Cardiac muscle cell (in vitro differentiated cells and primary cell): ENCODE results near the gene CHRNA1. TPM values are rescaled to one million over a fixed set of nuclear protein-coding genes. Genes with fewer than 3 reads are reported as not detected.

Source experiments
- DNase-seq, 2 donors: peaks; one replicate each; pipeline versions ENCODE4 v3.0.0 to v3.0.0-alpha.2; 2010 to 2017; ENCODE audit warnings: low read depth in 1 of 2, low spot score in 1 of 2
- H3K27ac ChIP-seq: fragments of 200-600 bp; sonication (generic); 2 replicates; pipeline ENCODE4 v1.5.1; 2016
- H3K27me3 ChIP-seq: fragments of 200-600 bp; sonication (generic); 2 replicates; pipeline ENCODE4 v1.6.0; 2016; ENCODE audit warnings: control low read depth
- H3K36me3 ChIP-seq: fragments of 200-600 bp; sonication (generic); 2 replicates; pipeline ENCODE4 v1.5.1; 2016; ENCODE audit warnings: control low read depth
- H3K4me1 ChIP-seq: fragments of 200-600 bp; sonication (generic); 2 replicates; pipeline ENCODE4 v1.8.1; 2017; ENCODE audit warnings: low read depth, mild to moderate bottlenecking, mixed run types
- H3K4me3 ChIP-seq: fragments of 200-600 bp; sonication (generic); 2 replicates; pipeline ENCODE4 v1.5.1; 2016; ENCODE audit warnings: mild to moderate bottlenecking
- H3K9me3 ChIP-seq: fragments of 200-600 bp; sonication (generic); 2 replicates; pipeline ENCODE4 v1.5.1; 2017; ENCODE audit warnings: low read depth, mild to moderate bottlenecking, control low read depth
- CTCF ChIP-seq: IDR thresholded peaks from 2 replicates; pipeline ENCODE4 v1.5.1; 2012; ENCODE audit warnings: low read depth, mild to moderate bottlenecking, low read length
- polyA plus RNA-seq: library from polyadenylated mRNA; unstranded; fragments of >200 nt; fragmentation: Nextera tagmentation; extraction: Ambion mirVana; gene quantifications from 2 replicates; pipeline ENCODE4 v1.2.1, GENCODE V29; 2016
- total RNA-seq: library from RNA; depleted of rRNA; stranded (reverse); fragments of >200 nt; gene quantifications from 2 replicates; pipeline ENCODE4 v1.2.3, GENCODE V29; 2016

The CHRNA1 gene
- total and polyA plus RNA-seq, 2 experiments from 2014 or later, result 1.1 TPM; not detected in 1

- TF ChIP-seq CTCF, result no peak
- Histone ChIP-seq H3K9me3 (no peaks in the 10 kb centered on the region), H3K27ac (no peak overlapping the region), H3K4me1 (no peaks in the 10 kb centered on the region), H3K36me3 (no peaks in the 10 kb centered on the region), H3K27me3 (no peaks in the 10 kb centered on the region), H3K4me3 (no peak overlapping the region)
- no peak for DNase-seq
Observed at GRCh38 chr2:174738841-174739240, 25.4 kb downstream of the CHRNA1 start.

- DNase-seq, result no peak
- peaks cover 49% of the 10 kb centered on the region for H3K27me3 ChIP-seq
- no peaks in the 10 kb centered on the region for H3K36me3 ChIP-seq
- no peaks in the 10 kb centered on the region for H3K9me3 ChIP-seq
- TF ChIP-seq CTCF, result no peak
- H3K4me3 ChIP-seq, result no peak overlapping the region
- H3K4me1 ChIP-seq, result no peaks in the 10 kb centered on the region
- H3K27ac ChIP-seq, result no peak overlapping the region
Observed at GRCh38 chr2:174731546-174731945, 32.7 kb downstream of the CHRNA1 start.

- no peak overlapping the region for H3K4me3 ChIP-seq
- TF ChIP-seq CTCF, result no peak
- H3K9me3 ChIP-seq, result no peaks in the 10 kb centered on the region
- no peaks in the 10 kb centered on the region for H3K36me3 ChIP-seq
- no peak for DNase-seq
- H3K27ac ChIP-seq, result no peak overlapping the region
- no peaks in the 10 kb centered on the region for H3K4me1 ChIP-seq
- peaks cover 49% of the 10 kb centered on the region for H3K27me3 ChIP-seq
Observed at GRCh38 chr2:174730698-174731018, 33.6 kb downstream of the CHRNA1 start.

- H3K4me1 ChIP-seq, result no peaks in the 10 kb centered on the region
- peak overlapping the region; percentile 38 for H3K4me3 ChIP-seq
- H3K27me3 ChIP-seq, result peaks cover 49% of the 10 kb centered on the region
- peak; percentile 26 to 39 for DNase-seq
- H3K27ac ChIP-seq, result no peak overlapping the region
- H3K36me3 ChIP-seq, result no peaks in the 10 kb centered on the region
- no peaks in the 10 kb centered on the region for H3K9me3 ChIP-seq
- TF ChIP-seq CTCF, result peak; percentile 2
Observed at GRCh38 chr2:174729797-174730697, 34.2 kb downstream of the CHRNA1 start.

- Histone ChIP-seq H3K27ac (no peak overlapping the region), H3K4me1 (no peaks in the 10 kb centered on the region), H3K27me3 (peaks cover 49% of the 10 kb centered on the region), H3K36me3 (no peaks in the 10 kb centered on the region), H3K9me3 (no peaks in the 10 kb centered on the region), H3K4me3 (no peak overlapping the region)
- no peak for TF ChIP-seq CTCF
- DNase-seq, result no peak
Observed at GRCh38 chr2:174728096-174728495, 36.2 kb downstream of the CHRNA1 start.
